DMS79 treated with DMSO at 0.1 percent for 48 hours (cell line): ENCODE results near the gene RAD51B.
"Not testable (repeated sequence)": the region's sequence is repeated elsewhere in the genome, so short reads cannot be mapped to it uniquely, and the experiment has no call there.

Experiments
- DNase-seq: peaks from one replicate; lab custom pipeline; 2025; lab: John Stamatoyannopoulos, UW

Gene RAD51B

DNA sequence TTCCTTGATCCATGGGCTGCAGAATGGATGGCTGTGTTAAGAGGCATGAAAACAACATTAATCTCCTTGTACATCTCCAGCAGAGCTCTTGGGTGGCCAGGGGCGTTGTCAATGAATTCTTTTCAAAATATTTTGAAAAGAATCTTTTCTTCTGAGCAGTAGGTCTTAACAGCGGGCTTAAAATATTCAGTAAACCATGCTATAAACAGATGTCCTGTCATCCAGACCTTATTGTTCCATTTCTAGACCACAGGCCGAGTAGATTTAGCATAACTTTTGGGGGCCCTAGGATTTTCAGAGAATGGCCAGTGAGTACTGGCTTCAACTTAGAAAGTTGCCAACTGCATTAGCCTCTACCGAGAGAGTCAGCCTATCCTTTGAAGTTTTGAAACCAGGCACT, 130.2 kb downstream of the RAD51B start:
- DNase-seq = no peak

DNA sequence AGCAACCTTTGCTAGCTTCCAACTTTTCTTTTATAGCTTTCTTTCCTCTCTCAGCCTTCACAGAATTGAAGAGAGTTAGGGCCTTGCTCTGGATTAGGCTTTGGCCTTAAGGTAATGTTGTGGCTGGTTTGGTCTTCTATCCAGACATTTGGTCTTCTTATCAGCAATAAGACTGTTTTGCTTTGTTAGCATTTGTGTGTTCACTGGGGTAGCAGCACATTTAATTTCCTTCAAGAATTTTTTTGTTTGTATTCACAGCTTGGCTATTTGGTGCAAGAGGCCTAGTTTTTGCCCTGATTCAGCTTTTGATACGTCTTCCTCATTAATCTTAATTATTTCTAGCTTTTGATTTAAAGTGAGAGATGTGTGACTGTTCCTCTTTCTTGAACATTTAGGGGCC, 130.8 kb downstream of the RAD51B start:
- no peak for DNase-seq

DNA sequence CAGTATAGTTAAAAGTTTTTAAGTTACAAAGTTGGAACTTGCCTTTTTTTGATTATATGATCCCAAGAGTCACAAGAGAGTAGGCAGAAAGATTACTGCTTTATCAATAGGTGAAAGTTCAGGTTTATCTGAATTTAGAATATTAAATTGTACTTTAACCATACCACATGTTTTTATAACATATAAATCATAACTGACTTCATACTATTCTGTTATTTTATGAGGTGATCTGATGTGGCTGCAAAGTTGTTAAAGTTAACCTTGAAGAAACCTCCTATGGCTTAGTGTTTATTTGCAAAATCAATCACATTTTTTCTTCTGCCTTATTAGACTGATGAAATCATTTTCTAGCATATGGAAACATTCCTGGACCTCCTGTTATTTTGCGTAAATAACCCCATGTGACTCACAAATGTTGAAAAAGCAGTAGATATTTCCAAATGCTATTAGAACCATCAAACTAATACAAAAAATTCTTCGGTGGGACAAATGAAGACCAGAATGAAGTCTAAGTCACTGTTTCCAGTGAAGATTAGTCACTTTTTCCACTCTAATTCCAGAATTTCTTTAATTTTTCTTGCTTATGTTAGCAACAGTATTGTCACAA, 132.1 kb downstream of the RAD51B start:
- no peak for DNase-seq

DNA sequence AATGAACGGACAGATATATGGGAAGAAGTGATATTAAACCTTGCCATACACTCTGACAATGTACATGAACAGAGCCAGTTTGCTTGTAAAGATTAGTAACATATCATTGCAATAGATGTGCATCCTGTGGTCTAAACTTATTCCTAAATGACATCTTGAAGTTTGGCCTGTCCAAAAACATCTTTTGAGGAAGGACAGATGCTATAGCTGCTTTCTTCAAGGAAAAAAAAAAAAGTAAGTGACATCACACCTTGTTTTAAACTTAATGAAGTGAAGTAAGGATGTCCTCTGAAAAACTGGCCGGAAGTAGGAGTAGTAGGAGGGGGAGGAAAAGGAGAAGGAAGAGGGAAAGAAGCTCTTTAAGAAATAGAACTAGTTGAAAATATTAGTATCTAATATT, 132.8 kb downstream of the RAD51B start:
- no peak for DNase-seq

DNA sequence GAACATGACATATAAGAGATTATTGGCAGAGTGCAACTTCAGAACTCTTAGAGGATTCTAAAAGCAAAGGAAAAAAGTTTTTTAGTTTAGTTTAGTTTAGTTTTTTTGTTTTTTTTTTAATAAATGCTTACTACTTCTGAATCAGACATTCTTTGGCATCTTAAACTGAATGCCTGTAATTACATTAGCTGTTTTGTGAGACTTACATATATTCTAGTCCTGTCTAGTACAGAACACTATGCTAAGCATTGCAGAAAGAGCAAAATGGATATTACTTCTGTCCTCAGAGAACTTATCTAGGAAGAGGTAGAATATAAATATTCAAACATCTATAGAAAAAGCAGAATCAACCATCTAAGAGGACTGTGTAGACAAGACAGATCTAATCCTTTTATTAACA, 133.2 kb downstream of the RAD51B start:
- no peak for DNase-seq

DNA sequence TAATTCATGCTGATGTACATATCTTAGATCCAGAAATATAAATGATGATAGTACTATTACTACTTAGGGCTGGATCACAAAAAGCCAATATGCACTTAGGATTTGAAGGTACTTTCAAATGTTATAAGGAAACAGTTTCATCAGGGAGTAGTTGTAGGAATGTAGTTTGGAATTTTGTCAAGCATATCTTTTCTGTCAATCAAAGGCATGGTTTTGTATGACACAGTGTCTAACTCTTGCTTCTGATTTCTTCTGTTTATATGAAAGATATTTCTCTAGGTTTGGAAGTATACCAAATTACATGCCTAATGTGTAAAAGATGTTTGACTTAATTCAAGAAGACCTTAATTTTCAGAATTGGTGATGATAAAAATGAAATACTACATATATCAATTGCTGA, 135.7 kb downstream of the RAD51B start:
- no peak for DNase-seq

DNA sequence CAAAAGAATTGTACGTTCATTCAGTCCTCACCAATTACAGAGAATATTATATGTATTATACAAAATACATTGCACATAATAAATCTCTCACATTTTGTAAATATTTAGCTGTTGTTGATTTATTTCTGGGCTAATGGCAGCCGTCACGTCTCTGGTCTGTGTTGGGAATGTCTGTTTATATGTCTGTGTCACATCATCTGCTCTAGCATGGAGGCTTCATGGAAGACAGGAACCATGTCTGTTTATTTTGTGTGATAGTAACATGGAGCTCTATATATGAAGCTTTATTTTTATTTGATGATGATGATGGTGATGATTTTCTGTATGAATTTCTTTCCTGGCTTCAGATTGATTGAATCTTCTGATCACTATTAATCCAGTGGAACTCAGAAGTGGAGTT, 138.4 kb downstream of the RAD51B start:
- DNase-seq = no peak

DNA sequence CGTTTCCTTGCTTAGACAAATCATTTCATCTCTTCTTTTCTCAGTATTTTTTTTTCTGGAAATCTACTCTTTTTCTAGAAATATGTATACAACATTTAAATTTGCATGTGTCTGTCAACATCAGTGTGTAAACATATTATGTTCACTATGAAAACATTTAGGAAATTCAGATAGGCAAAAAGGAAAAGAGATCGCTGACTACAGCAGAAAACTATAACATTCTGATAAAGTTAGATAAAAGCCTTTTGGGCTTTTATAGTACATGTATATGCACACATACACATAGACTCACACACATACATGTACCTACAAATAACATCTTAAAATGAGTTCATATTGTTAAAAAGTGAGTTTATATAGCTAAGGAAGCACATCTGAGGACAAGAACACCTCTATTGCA, 142.1 kb downstream of the RAD51B start:
- no peak for DNase-seq

DNA sequence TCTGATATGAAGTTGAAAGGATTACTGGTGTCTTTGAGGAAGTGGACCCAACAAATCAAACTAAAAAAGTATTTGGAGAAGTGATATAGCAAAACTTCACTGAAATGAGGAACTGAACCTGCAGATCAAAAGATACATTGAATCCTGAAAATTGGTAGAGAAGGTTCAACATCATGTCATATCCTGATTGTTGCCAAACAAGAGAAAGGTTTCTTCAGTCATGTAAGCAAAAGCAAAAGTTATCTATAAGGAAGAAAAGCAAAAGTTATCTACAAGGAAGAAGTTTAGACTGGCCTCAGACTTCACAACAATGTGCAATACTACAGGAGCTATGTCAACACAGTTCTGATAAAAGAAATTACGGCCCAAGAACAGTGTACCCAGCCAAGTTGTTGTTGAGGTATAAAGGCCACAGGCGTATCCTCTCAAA, 142.7 kb downstream of the RAD51B start:
- DNase-seq = no peak

DNA sequence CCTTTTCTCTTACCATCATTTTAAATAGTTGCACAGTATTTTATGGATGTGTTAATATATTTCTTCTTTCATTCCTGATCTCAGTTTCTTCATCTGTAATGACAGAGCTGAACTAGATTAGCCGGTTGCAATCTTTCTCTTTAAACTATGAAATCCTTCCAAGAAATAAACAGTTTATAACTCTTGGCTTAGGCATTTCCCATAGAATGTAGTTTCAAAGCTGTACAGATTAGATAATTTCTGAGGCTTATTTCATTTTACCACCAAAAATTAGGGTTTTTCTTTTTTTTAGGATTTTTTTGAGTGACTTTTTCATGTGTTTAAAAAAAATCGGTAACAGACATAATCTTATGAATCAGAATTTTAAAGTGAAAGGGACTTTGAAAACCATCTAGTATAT, 144.0 kb downstream of the RAD51B start:
- no peak for DNase-seq

DNA sequence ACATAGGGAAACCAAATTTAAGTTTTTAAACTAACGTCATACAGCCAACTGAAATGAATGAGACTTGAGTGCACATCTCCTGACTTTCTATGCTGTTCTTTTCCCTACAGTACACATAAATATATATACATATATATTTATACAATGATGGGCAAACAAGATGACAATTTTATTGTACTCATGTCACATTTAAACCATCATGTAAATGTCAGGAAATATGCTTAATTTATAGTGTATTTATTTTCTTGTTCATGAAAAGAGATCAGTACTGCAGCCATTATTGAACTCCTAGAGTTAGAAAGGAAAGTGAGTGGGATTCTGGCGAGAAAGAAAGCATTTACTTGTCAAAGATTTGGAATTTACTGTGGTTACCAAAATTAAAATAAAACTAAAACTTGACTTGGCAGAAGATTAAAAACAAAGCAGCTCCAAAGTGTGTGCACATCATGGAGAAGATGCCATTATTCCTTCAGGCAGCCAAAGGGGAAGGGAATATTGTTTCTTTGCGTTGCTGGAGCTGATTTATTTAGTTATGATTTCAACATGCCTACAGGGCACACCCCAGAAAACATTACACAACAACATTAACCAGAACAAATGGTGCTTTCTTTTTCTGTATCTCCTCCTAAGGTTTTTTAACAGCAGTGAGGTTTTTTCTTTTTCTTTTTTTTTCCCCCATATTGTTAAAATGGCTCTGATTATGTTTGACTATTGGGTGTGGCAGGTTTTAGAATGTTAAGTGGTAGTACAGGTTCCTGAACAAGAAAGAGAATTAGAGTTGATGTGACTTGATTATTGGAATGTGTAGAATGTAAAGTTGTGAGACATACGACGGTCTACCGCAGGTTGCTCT, 144.6 kb downstream of the RAD51B start:
- DNase-seq = no peak

DNA sequence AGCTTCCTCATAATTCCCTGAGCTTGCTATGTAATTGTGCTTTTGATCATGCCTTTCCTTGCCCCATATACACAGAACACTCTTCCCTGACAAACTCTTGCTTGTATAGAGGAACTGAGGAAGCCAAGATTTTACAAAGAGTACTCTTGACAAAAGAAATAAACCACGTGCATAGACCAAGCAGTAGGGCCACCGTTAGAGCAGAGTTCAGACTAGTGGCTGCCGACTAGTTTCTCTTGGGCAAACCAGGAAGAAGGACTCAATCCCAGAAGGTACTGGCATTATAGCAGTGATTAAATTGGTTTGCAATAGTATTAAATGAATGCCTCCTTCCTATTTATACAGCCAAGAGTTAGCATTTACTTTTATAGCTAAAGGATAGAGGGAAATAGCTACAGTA, 146.1 kb downstream of the RAD51B start:
- no peak for DNase-seq

DNA sequence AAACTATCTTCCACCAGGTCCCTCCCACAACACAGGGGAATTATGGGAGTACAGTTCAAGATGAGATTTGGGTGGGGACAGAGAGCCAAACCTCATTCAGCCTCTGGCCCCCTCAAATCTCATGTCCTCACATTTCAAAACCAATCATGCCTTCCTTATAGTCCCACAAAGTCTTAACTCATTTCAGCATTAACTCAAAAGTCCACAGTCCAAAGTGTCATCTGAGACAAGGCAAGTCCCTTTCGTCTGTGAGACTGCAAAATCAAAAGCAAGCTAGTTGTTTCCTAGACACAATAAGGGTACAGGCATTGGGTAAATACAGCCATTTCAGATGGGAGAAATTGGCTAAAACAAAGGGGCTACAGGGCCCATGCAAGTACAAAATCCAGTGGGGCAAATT, 147.6 kb downstream of the RAD51B start:
- no peak for DNase-seq

DNA sequence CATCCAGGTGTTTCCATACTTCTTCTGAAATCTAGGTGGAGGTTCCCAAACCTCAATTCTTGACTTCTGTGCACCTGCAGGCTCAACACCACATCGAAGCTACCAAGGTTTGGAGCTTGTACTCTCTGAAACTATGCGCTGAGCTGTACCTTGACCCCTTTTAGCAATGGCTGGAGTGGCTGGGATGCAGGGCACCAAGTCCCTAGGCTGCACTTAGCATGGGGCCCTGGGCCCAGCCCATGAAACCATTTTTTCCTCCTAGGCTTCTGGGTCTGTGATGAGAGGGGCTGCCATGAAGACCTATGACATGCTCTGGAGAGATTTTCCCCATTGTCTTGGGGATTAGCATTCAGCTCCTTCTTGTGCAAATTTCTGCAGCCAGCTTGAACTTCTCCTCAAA, 148.4 kb downstream of the RAD51B start:
- DNase-seq = not testable (repeated sequence)

DNA sequence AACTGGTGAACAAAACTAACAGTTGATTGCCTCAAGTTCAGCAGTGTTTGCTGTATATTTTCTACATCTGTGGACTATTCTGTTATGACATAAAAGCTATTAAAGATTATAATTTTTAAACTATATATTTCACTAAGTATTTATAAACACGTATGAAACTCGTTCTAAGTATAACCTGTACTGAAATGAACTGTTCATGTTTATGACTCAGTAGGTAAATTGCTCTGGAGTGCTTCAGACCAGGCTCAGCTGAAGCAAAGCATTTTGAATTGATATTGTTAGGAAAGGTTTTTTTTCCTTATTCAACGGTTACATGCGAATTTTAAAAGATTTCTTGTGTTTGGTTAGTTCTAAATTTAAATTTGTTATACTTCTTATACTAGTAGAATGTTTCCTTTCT, 151.3 kb downstream of the RAD51B start:
- DNase-seq = no peak

DNA sequence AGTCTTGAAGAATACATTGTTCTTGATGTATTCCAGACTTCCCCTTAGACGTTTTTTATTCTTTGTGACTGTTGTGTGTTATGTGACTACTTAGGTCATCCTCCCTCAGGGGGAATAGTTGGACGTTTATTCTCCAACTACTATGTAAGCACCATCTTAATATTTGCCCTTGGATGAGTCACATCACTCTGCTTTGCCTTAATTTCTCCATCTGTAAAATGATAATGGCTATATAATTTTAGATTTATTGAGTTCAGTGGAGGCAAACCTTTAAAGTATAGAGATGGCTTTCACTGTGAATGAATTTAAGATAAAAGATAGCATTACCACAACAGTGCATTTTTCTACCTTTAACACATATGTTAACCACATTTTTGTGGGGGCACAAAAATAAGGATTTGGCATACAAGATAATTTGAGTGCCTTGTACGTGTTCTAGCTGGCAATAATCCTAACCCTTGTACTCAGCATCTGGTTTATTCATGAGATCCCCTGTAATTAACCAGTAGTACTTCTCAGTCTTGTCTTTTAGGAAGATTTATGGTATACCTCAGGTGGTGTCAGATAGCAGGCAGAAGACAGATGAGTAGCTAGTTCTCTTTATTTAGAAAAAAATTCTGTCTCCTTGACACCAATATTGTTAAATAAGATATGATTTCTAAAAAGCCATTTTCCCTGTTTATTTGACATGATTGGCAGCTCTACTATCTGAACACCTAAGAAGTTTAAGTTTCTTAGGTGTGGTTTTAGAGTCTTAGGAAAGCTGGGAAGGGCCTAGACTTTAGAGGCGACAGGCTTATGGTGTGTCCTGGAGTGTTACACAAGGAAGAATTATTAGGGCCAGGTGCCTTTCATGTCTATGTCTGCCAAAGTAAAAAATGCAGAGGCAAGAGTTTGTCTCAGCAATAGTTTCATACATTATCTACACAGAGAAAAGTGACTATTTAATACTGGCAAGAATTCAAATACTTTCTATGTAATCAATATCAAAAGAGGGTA, 152.3 kb downstream of the RAD51B start:
- no peak for DNase-seq

DNA sequence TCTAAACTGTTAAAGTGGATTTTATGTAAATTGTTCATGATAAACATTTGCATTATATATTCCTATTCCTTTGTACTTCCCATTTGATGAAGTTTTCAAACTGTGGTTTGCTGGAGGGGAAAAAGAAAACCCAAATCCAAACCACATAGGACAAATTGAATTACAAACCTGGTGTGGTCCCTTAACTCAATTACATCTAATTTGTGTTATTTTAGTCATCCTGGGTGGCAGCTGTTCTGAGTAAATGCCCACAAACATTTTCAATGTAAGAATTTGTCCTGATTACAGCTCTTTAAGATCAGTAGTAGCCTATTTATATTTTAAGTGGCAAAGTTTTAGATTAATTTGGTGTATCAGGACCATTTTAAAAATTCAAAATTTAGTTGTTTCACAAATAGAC, 153.9 kb downstream of the RAD51B start:
- DNase-seq = no peak

DNA sequence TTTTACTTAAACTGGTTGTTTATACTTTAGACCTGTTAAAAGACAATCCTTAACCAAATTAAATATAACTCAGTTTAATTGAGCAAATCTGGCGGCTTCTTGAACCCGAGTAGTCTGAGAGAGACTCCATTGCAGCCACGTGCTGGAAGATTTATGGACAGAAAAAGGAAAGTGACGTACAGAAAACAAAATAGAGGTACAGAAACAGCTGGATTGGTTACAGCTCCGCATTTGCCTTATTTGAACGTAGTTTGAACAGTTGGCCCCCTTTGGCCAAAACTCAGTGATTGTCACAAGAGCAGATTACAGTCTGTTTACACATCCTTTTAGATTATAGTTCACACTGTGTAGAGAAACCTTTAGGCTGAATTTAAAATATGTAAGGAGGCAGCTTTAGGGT, 155.9 kb downstream of the RAD51B start:
- DNase-seq = no peak

DNA sequence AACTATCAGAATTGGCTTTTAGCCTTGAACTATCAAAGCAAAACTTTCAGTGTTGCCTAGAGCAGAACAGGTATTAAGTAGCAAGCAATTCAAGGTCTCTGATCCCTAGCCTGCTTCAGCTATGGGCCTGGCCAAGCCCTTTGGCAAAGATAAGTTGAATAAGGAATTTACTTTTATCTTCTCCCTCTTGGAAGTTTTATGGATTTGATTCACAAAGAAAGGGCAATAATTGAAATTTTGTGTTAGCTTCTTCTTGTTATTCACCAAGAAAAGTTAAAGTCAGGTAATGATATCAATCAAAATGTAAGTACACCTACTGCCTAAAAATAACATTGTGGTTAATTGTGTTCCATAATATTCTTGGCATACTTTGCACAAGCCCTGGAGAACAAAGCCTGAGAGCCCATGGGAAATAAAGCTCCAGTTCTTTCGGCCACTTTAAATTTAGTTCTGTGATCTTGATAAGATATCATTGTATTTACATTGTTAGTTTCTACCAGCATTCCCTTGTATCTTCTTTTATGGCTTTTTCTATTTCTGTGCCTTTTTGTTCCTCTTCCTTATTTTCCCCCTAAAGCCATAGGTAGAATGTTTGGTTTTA, 158.0 kb downstream of the RAD51B start:
- DNase-seq = no peak

DNA sequence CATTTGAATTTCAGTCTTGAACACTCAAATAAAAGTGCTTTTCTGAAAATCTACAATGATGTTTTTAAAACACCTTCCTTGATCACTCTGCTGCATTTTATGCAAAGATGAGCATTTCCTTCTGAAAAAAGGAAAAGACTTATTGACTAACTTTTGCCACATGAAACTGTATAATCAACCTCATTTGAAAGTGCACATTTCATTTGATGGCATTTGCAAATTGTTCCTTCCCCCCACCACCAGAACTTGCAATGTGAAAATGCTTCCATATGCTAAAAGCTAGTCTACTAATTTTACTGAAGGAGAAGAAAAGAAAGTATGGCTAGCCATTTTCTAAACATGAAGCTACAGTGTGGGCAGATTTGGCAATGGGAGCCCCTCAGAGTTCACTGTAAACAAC, 159.2 kb downstream of the RAD51B start:
- DNase-seq = no peak

DNA sequence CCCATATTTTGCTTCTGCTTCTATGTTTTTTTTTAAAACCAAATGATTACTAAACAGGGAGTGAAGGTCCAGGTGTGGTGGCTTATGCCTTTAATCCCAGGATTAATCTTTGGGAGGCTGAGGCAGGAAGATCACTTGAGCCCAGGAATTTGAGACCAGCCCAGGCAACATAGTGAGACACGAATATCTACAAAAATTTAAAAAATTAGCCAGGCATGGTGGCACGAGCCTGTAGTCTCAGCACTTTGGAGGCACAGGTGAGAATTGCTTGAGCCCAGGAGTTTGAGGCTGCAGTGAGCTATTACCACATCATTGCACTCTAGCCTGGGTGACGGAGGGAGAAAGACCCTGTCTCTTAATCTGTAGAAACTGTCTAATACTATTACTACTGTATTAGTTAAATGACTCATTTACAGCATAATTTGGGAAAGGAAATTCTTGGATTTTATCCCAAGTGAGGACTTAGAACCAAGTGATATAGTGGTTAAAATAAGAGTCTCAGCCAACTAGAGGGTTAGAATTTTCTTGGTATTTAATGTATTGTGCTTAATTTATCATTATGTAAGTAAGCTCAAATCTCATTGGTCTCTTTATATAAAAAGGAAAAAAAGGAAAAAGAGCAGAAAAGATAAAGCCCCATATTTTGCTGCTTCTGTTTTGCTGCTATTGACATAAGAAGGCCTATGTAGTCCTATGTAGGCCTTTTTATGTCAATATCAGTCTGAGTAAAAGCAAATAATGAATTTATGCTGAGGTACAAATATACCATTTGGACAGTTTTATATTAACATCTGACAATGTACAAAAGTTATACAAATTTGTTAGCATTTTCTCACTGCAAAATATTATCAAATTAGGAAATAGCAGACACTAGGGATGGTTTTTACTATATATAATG, 163.4 kb downstream of the RAD51B start:
- no peak for DNase-seq
